ENCODE results near the gene VAC14.
"Not testable (repeated sequence)": the region's sequence is repeated elsewhere in the genome, so short reads cannot be mapped to it uniquely, and the experiment has no call there.

The VAC14 gene

GRCh38 chr16:70800781-70801480 lies at the start of gene VAC14:
Gene VAC14 (minus strand): TSS chr16:70801158. CDS start chr16:70800900, 258 bp downstream.
- peak; percentile 83 to 89 for DNase-seq

GRCh38 chr16:70823498-70824118 lies 22.6 kb upstream of the VAC14 start:
- DNase-seq = not testable (repeated sequence)

GRCh38 chr16:70822734-70823133 lies 21.8 kb upstream of the VAC14 start:
- not testable (repeated sequence) for DNase-seq

GRCh38 chr16:70818088-70818487 lies 17.1 kb upstream of the VAC14 start:
- not testable (repeated sequence) for DNase-seq

GRCh38 chr16:70809392-70810060 lies 8.6 kb upstream of the VAC14 start:
- DNase-seq = no peak

- peak; percentile 11 to 28 for DNase-seq
These were observed 7.4 kb upstream of the VAC14 start for GRCh38 chr16:70808371-70808770.

GRCh38 chr16:70805787-70806186 lies 4.8 kb upstream of the VAC14 start:
- DNase-seq = no peak

- no peak for DNase-seq
These were observed 4.4 kb upstream of the VAC14 start for GRCh38 chr16:70805380-70805779.

GRCh38 chr16:70804734-70805169 lies 3.8 kb upstream of the VAC14 start:
- DNase-seq = no peak

GRCh38 chr16:70804153-70804733 lies 3.3 kb upstream of the VAC14 start:
- DNase-seq = no peak

- no peak for DNase-seq
These were observed 2.4 kb upstream of the VAC14 start for GRCh38 chr16:70803319-70803718.

GRCh38 chr16:70801611-70802010 lies 653 bp upstream of the VAC14 start:
- DNase-seq = no peak

GRCh38 chr16:70800311-70800710 lies 647 bp downstream of the VAC14 start:
- peak in 1 of 2 experiments; percentile 19 for DNase-seq

GRCh38 chr16:70796301-70796700 lies 4.7 kb downstream of the VAC14 start:
- DNase-seq = no peak

- no peak for DNase-seq
These were observed 5.6 kb downstream of the VAC14 start for GRCh38 chr16:70795296-70795912.

- DNase-seq = no peak
These were observed 7.0 kb downstream of the VAC14 start for GRCh38 chr16:70793851-70794502.

GRCh38 chr16:70790815-70791214 lies 10.1 kb downstream of the VAC14 start:
- DNase-seq = no peak

GRCh38 chr16:70789595-70790447 lies 11.1 kb downstream of the VAC14 start:
- no peak for DNase-seq

GRCh38 chr16:70788668-70789594 lies 12.0 kb downstream of the VAC14 start:
- no peak for DNase-seq

- DNase-seq = no peak
These were observed 14.8 kb downstream of the VAC14 start for GRCh38 chr16:70786020-70786755.
